Gastrocnemius medialis (tissue), 4 donors: Measurements from ENCODE around the gene ULBP2. TPM values are rescaled to one million over a fixed set of nuclear protein-coding genes. Genes with fewer than 3 reads are reported as not detected.
A peak's percentile ranks its signal among the peaks of the same experiment; 100 is the strongest.

Source experiments
- ATAC-seq, 2 donors: fragments of 150-250 bp; one replicate each; pipeline ENCODE4 v1.9.1; 2016
- DNase-seq, 2 donors: peaks; one replicate each; pipeline ENCODE4 v3.0.0-alpha.2; 2019
- H3K27ac ChIP-seq, 4 donors: fragments of 200-600 bp; sonication (generic); 1 replicate in 1 of 4; 2 replicates in 3 of 4; pipeline ENCODE4 v1.5.1; 2016 to 2018; ENCODE audit warnings: mild to moderate bottlenecking in 2 of 4, moderate library complexity in 1 of 4
- H3K27me3 ChIP-seq, 3 donors: fragments of 200-600 bp; sonication (generic) in 2 of 3; 1 replicate in 1 of 3; 2 replicates in 2 of 3; pipeline versions ENCODE4 v1.5.1 to v1.6.0; 2016 to 2019; ENCODE audit warnings: mild to moderate bottlenecking in 1 of 3, moderate library complexity in 1 of 3
- H3K36me3 ChIP-seq, 2 donors: fragments of 200-600 bp; sonication (generic) in 1 of 2; one replicate each; pipeline ENCODE4 v1.5.1; 2017 to 2018
- H3K4me1 ChIP-seq, 2 donors: fragments of 200-600 bp; sonication (generic) in 1 of 2; one replicate each; pipeline ENCODE4 v1.5.1; 2016 to 2017; ENCODE audit warnings: mild to moderate bottlenecking in 2 of 2
- H3K4me3 ChIP-seq, 4 donors: fragments of 200-600 bp; sonication (generic) in 3 of 4; 1 replicate in 1 of 4; 2 replicates in 3 of 4; pipeline ENCODE4 v1.5.1; 2016 to 2019; ENCODE audit warnings: mild to moderate bottlenecking in 2 of 4
- H3K9me3 ChIP-seq, 3 donors: fragments of 200-600 bp; sonication (generic) in 2 of 3; 1 replicate in 1 of 3; 2 replicates in 2 of 3; pipeline ENCODE4 v1.5.1; 2016 to 2019
- POLR2A ChIP-seq, 2 donors: fragments of 450-650 bp; IDR thresholded peaks; one replicate each; pipeline ENCODE4 v1.6.1; 2017; ENCODE audit warnings: antibody characterized with exemption in 2 of 2, mild to moderate bottlenecking in 2 of 2, moderate library complexity in 2 of 2
- in situ Hi-C, 4 donors: fragments of 200-750 bp; cut with MboI; loops; one replicate each; pipeline versions ENCODE4 v1.15.0 to v1.8.0; 2017; ENCODE audit warnings: low sequenced_read_pairs in 4 of 4
- intact Hi-C: fragments of 100-400 bp; cut with DNase I; formaldehyde crosslinking; loops from one replicate; pipeline ENCODE4 v1.15.1; 2023; ENCODE audit warnings: low total_unique reads
- total RNA-seq, 4 donors: library from RNA; depleted of rRNA; stranded (reverse); fragments of >200 nt; gene quantifications; one replicate each; pipeline versions ENCODE4 v1.1.0 to v1.2.3, GENCODE V29; 2016
- TF ChIP-seq, protein P1 (sequence below), 5 experiments: fragments of 450-650 bp in 3 of 5; fragments of 200-600 bp in 2 of 5; sonication (generic) in 2 of 5; IDR thresholded peaks in 4 of 5; conservative IDR thresholded peaks in 1 of 5; 1 replicate in 4 of 5; 2 replicates in 1 of 5; pipeline ENCODE4 v1.5.1; 2016 to 2019; ENCODE audit warnings: antibody characterized with exemption in 5 of 5, mild to moderate bottlenecking in 3 of 5, moderate library complexity in 3 of 5

Gene ULBP2
- total RNA-seq, 4 donors from 2014 or later, result 0.44 to 0.49 TPM; not detected in 2

DNA sequence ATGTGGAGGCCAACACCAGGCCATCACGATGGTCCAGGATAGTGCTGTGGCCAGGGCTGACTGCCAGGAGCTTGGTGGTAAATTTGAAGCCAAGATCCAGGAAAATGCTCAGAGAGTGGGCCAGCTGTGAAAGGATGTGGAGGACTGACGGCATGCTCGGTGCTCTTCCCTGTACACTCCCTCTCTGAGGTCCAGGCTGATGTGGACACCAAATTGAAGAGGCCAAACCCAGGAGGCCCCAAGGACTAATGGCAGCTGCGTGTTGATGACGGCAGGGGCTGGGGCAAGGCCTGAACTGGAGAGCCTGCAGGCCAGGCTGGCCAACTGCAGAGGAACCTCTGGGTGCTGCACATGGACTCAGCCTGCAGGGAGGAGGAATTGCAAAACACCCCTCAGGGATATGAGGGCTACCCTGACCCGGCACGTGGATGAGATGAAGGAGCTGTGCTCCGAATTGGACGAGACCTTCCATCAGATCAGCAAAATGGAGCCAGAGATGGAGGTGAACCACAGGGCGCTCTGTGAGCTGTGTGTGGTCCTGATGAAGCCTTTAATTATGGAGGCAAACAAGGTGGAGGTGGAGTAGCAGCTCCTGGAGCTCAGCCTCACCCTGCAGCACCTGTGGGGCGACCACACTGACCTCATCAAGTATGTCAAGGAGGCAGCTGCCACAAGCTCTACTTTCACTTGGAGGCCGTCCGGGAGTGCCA is 37.0 kb upstream of the ULBP2 start:
- intact Hi-C loops (no loop called here), in situ Hi-C loops (loop anchor here in 1 of 4 donors (10.0 kb wide), 1 partner anchor 60 kb away; no protein-coding TSS in a partner anchor)
- no peaks in the 10 kb centered on the region for H3K9me3 ChIP-seq
- no peaks in the 10 kb centered on the region for H3K27me3 ChIP-seq
- DNase-seq (no peak), ATAC-seq (peak in 1 of 2 donors; percentile 21)
- H3K4me3 ChIP-seq, result no peak overlapping the region
- no peaks in the 10 kb centered on the region for H3K36me3 ChIP-seq
- peaks cover 7 to 8% of the 10 kb centered on the region in 2 donors for H3K4me1 ChIP-seq
- TF ChIP-seq, protein P1, sequence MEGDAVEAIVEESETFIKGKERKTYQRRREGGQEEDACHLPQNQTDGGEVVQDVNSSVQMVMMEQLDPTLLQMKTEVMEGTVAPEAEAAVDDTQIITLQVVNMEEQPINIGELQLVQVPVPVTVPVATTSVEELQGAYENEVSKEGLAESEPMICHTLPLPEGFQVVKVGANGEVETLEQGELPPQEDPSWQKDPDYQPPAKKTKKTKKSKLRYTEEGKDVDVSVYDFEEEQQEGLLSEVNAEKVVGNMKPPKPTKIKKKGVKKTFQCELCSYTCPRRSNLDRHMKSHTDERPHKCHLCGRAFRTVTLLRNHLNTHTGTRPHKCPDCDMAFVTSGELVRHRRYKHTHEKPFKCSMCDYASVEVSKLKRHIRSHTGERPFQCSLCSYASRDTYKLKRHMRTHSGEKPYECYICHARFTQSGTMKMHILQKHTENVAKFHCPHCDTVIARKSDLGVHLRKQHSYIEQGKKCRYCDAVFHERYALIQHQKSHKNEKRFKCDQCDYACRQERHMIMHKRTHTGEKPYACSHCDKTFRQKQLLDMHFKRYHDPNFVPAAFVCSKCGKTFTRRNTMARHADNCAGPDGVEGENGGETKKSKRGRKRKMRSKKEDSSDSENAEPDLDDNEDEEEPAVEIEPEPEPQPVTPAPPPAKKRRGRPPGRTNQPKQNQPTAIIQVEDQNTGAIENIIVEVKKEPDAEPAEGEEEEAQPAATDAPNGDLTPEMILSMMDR (IDR thresholded peaks at IDR 0.05 in 4 of 5, conservative IDR thresholded peaks at IDR 0.05 in 1 of 5), result no peak
- TF ChIP-seq POLR2A (IDR thresholded peaks at IDR 0.05), result no peak
- H3K27ac ChIP-seq, result no peak overlapping the region

DNA sequence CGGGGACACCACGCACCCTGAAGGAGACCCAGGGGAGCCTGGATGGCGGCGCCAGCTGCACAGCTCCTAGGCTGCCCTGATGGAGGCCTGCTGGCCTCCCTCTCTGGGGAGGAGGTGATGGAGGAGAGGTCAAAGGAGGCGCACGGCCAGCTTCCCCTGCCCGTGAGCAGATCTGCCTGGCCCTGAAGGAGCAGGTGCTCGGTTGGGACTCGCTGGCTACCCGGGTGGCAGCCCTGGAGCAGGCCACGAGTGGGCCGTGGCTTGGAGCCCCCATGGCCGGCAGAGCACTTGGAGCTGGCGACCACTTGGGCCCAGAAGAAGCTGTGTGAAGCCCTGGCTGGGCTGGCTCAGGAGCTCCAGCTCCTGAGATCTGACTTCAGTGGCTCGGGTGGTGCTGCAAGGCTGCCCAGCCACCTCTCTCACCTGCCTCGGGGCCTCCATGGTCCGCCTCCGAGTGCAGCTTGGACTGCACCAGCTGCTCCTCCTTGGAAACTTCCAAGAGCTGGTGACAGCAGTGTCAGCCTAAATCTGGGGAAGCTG is 36.4 kb upstream of the ULBP2 start:
- no peak for ATAC-seq
- no peak for TF ChIP-seq POLR2A (IDR thresholded peaks at IDR 0.05)
- TF ChIP-seq, protein P1 (IDR thresholded peaks at IDR 0.05 in 4 of 5, conservative IDR thresholded peaks at IDR 0.05 in 1 of 5), result no peak
- in situ Hi-C loops, result loop anchor here in 1 of 4 donors (10.0 kb wide), 1 partner anchor 61 kb away; no protein-coding TSS in a partner anchor

GRCh38 chr6:149905911-149906371 is 35.9 kb upstream of the ULBP2 start:
- in situ Hi-C loops (loop anchor here in 1 of 4 donors (10.0 kb wide), 1 partner anchor 61 kb away; no protein-coding TSS in a partner anchor), intact Hi-C loops (no loop called here)
- Histone ChIP-seq H3K27me3 (no peaks in the 10 kb centered on the region), H3K4me1 (peaks cover 7 to 8% of the 10 kb centered on the region in 2 donors), H3K4me3 (no peak overlapping the region), H3K27ac (no peak overlapping the region), H3K36me3 (no peaks in the 10 kb centered on the region), H3K9me3 (no peaks in the 10 kb centered on the region)
- peak; percentile 22 to 39 for ATAC-seq
- no peak for DNase-seq
- TF ChIP-seq POLR2A (IDR thresholded peaks at IDR 0.05), result no peak
- TF ChIP-seq, protein P1 (IDR thresholded peaks at IDR 0.05 in 4 of 5, conservative IDR thresholded peaks at IDR 0.05 in 1 of 5), result no peak

More for the DNA sequence above, 36.4 kb upstream of the ULBP2 start:
- Histone ChIP-seq H3K4me1 (peaks cover 7 to 8% of the 10 kb centered on the region in 2 donors), H3K27ac (no peak overlapping the region), H3K27me3 (no peaks in the 10 kb centered on the region), H3K4me3 (no peak overlapping the region), H3K9me3 (no peaks in the 10 kb centered on the region), H3K36me3 (no peaks in the 10 kb centered on the region)
- intact Hi-C loops, result no loop called here
- no peak for DNase-seq

GRCh38 chr6:149906405-149906804 is 35.4 kb upstream of the ULBP2 start:
- Histone ChIP-seq H3K27me3 (no peaks in the 10 kb centered on the region), H3K4me1 (peaks cover 7 to 8% of the 10 kb centered on the region in 2 donors), H3K27ac (no peak overlapping the region), H3K9me3 (no peaks in the 10 kb centered on the region), H3K36me3 (no peaks in the 10 kb centered on the region), H3K4me3 (no peak overlapping the region)
- TF ChIP-seq, protein P1 (IDR thresholded peaks at IDR 0.05 in 4 of 5, conservative IDR thresholded peaks at IDR 0.05 in 1 of 5), result no peak
- TF ChIP-seq POLR2A (IDR thresholded peaks at IDR 0.05), result no peak
- ATAC-seq (no peak), DNase-seq (no peak)
- in situ Hi-C loops, result loop anchor here in 1 of 4 donors (10.0 kb wide), 1 partner anchor 62 kb away; no protein-coding TSS in a partner anchor
- intact Hi-C loops, result no loop called here
